Natural killer cell (primary cell): Measurements from ENCODE around the gene HOXB7. TPM values are rescaled to one million over a fixed set of nuclear protein-coding genes. Genes with fewer than 3 reads are reported as not detected.

Experiments used
- ATAC-seq, 3 donors: fragments of 150-1000 bp in 2 of 3; fragments of 200-7000 bp in 1 of 3; cut with Tn5 transposase; 1 replicate in 1 of 3; 2 replicates in 2 of 3; pipeline ENCODE4 v1.10.0; 2021; ENCODE audit warnings: mild to moderate bottlenecking in 2 of 3, moderate library complexity in 2 of 3
- DNase-seq, 2 donors: peaks; one replicate each; pipeline versions ENCODE4 v3.0.0 to v3.0.0-alpha.2; 2013 to 2021; ENCODE audit warnings: mixed read lengths in 1 of 2
- H3K27ac ChIP-seq: one replicate; pipeline ENCODE4 v1.5.1; 2013; ENCODE audit warnings: mild to moderate bottlenecking, low read length
- H3K27me3 ChIP-seq: one replicate; pipeline ENCODE4 v1.6.1; 2013; ENCODE audit warnings: low read length; ENCODE audit not compliant: control insufficient read depth, insufficient read depth
- H3K36me3 ChIP-seq: one replicate; pipeline ENCODE4 v1.6.1; 2013; ENCODE audit warnings: low read length; ENCODE audit not compliant: control insufficient read depth, insufficient read depth
- H3K4me1 ChIP-seq: one replicate; pipeline ENCODE4 v1.6.1; 2013; ENCODE audit warnings: low read length; ENCODE audit not compliant: control insufficient read depth, insufficient read depth
- H3K4me3 ChIP-seq: one replicate; pipeline ENCODE4 v1.5.1; 2013; ENCODE audit warnings: low read length
- H3K9me3 ChIP-seq: one replicate; pipeline ENCODE4 v1.6.1; 2013; ENCODE audit warnings: low read length; ENCODE audit not compliant: control insufficient read depth, insufficient read depth
- H3K27ac Mint-ChIP-seq, 2 donors: one replicate each; pipeline ENCODE4 v1.8.0; 2022; ENCODE audit warnings: mild to moderate bottlenecking in 2 of 2, mixed read lengths in 2 of 2, moderate library complexity in 1 of 2
- H3K27me3 Mint-ChIP-seq, 2 donors: one replicate each; pipeline ENCODE4 v1.8.0; 2022; ENCODE audit warnings: low read depth in 2 of 2, mixed read lengths in 2 of 2
- H3K36me3 Mint-ChIP-seq: one replicate; pipeline ENCODE4 v1.8.0; 2022; ENCODE audit warnings: mixed read lengths
- H3K4me1 Mint-ChIP-seq, 2 donors: one replicate each; pipeline ENCODE4 v1.8.0; 2022; ENCODE audit warnings: mixed read lengths in 2 of 2
- H3K4me3 Mint-ChIP-seq: one replicate; pipeline ENCODE4 v1.8.0; 2022; ENCODE audit warnings: mild to moderate bottlenecking, moderate library complexity, mixed read lengths
- H3K9me3 Mint-ChIP-seq, 2 donors: one replicate each; pipeline ENCODE4 v1.8.0; 2022; ENCODE audit warnings: mixed read lengths in 2 of 2
- WGBS: methylation state at CpG from one replicate; pipeline ENCODE4 v1.1.7; 2013; ENCODE audit warnings: missing lambda C conversion rate; ENCODE audit not compliant: insufficient coverage; 5-methylcytosine and 5-hydroxymethylcytosine counted together
- intact Hi-C: fragments of 100-400 bp; cut with micrococcal nuclease; formaldehyde crosslinking; loops from one replicate; pipeline ENCODE4 v1.14.2; 2022
- total RNA-seq, 4 donors: library from RNA; stranded (reverse); fragments of 120-200 nt in 1 of 4; gene quantifications; one replicate each; pipeline versions ENCODE4 v1.2.3 to v1.2.4, GENCODE V29; 2013 to 2022
- TF ChIP-seq, protein P1 (sequence below): fragments of 200-600 bp; IDR thresholded peaks from one replicate; pipeline ENCODE4 v1.8.0; 2022; ENCODE audit warnings: antibody characterized with exemption

Gene HOXB7
- total RNA-seq, 3 donors from 2014 or later (not counting 1 experiment from before 2014, with no cell fraction given) = 0.45 to 1.4 (median 0.97) TPM

DNA sequence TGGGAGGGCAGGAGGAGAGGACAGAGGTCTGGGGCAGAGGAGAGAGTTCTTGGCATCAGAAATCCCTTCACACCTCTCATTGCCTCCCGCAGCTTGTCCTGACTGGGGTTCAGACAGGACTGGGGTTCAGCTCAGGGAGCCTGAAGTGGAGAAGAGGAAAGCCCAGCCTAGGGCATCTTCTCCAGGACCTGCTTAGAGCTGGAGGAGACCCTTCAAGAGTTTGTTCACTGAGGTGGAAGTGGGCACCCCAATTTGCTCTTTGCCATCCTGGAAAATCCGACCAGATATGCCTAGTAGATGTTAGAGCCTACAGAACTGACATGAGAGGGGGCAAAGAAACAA is 22.8 kb downstream of the HOXB7 start:
- Mint-ChIP-seq H3K27me3 (peaks cover 78 to 81% of the 10 kb centered on the region in 2 donors), H3K4me1 (peaks cover 27 to 39% of the 10 kb centered on the region in 2 donors), H3K36me3 (no peaks in the 10 kb centered on the region), H3K9me3 (no peaks in the 10 kb centered on the region), H3K4me3 (no peak overlapping the region), H3K27ac (no peak overlapping the region)
- Histone ChIP-seq H3K27ac (no peak overlapping the region), H3K9me3 (no peaks in the 10 kb centered on the region), H3K27me3 (peaks cover 48% of the 10 kb centered on the region), H3K4me1 (peaks cover 27% of the 10 kb centered on the region), H3K4me3 (no peak overlapping the region), H3K36me3 (no peaks in the 10 kb centered on the region)
- WGBS = 49% methylated on average over 2 of the region's 2 CpGs
- no peak for ATAC-seq
- intact Hi-C loops = no loop called here
- TF ChIP-seq, protein P1, sequence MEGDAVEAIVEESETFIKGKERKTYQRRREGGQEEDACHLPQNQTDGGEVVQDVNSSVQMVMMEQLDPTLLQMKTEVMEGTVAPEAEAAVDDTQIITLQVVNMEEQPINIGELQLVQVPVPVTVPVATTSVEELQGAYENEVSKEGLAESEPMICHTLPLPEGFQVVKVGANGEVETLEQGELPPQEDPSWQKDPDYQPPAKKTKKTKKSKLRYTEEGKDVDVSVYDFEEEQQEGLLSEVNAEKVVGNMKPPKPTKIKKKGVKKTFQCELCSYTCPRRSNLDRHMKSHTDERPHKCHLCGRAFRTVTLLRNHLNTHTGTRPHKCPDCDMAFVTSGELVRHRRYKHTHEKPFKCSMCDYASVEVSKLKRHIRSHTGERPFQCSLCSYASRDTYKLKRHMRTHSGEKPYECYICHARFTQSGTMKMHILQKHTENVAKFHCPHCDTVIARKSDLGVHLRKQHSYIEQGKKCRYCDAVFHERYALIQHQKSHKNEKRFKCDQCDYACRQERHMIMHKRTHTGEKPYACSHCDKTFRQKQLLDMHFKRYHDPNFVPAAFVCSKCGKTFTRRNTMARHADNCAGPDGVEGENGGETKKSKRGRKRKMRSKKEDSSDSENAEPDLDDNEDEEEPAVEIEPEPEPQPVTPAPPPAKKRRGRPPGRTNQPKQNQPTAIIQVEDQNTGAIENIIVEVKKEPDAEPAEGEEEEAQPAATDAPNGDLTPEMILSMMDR = no peak
- no peak for DNase-seq

DNA sequence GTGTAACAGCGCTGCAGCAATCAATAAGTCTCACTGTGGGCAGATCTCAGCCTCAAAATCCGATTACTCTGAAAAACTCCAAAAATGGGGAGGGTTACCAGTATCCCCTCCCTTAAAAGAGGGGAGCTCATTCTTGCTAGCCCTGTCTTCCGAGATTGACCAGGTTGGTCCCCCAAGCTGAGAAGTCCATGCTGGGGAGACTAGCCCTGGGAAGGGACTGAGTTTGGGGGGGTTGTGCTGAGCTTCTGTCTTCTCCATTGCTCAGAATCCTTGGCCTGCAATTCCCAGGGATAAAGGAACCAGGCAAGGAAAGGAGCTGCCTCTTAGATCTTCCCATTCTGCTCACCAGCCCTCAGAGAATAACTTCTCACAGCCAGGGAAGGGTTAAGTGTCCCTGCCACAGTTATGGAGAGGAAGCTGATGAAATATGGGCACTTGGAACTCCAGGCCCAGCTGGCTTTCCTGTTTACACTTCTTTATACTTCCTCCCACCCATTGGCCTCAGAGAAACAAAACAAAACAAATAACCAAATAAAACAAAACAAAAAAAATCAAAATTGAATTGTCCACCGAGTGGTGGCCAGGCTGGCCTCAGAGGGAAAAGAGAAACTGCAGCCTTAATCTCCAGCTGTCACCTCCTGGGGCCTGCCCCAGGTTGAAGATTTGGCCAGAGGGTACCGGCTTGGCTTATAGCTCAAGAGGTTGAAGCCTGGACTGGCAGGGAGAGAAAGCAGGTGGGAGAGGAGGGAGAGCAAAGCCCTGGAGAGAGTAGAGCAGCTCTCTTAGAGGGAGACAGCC is 23.3 kb downstream of the HOXB7 start:
- Mint-ChIP-seq H3K36me3 (no peaks in the 10 kb centered on the region), H3K27ac (no peak overlapping the region), H3K9me3 (no peaks in the 10 kb centered on the region), H3K4me1 (peaks cover 27 to 39% of the 10 kb centered on the region in 2 donors), H3K27me3 (peaks cover 78 to 81% of the 10 kb centered on the region in 2 donors), H3K4me3 (peak overlapping the region; percentile 49)
- Histone ChIP-seq H3K4me3 (no peak overlapping the region), H3K27ac (no peak overlapping the region), H3K27me3 (peaks cover 45% of the 10 kb centered on the region), H3K4me1 (peaks cover 25% of the 10 kb centered on the region), H3K9me3 (no peaks in the 10 kb centered on the region), H3K36me3 (no peaks in the 10 kb centered on the region)
- intact Hi-C loops = no loop called here
- ATAC-seq (no peak), DNase-seq (peak in 1 of 2 donors; percentile 8)
- TF ChIP-seq, protein P1 = no peak
- WGBS = 64% methylated on average over 4 of the region's 5 CpGs

DNA sequence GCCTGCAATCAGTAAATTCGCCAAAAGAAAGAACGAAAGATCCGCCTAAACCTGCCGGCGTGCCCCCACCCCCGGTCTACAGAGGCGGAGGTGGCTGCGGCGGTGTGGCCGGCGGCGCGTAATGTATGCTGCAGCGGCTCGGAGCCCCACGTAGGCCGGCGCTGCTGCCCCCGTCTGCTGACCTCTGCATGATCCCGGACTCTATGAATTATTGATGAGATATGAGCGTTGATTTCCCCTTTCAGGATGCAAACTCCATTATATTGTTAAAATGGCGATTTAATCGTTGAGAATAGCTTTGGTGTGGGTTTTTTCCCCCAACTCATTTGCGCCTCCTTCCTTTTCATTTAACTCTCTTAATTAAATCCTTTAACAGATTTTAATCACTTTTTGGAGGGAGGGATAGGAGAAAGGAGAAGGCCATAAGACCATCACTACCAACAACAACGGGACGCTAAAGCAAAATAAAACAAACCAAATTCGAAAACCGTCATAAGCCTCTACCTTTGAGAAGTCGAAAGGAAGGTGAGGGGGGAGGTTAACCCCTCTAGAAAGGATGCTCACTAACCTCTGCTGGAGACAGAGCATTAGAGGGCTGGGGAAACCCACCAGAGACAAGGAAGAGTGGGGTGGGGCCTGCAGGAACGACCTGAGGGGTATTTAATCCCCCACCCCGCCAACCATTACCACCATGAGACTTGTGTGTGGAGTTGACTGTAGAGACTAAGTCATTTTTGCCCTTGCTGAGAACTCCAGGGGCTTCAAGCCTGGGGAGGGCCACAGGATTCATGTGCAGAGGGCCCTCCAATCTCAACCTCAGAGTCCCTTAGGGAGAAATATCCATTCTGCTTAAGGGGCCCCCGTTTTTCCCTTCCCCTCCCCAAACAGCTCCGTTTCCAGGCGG is 24.2 kb downstream of the HOXB7 start:
- Mint-ChIP-seq H3K27me3 (peaks cover 71 to 80% of the 10 kb centered on the region in 2 donors), H3K36me3 (no peaks in the 10 kb centered on the region), H3K4me3 (peak overlapping the region; percentile 97), H3K4me1 (peaks cover 29 to 44% of the 10 kb centered on the region in 2 donors), H3K27ac (peak overlapping the region; percentile 83 to 92), H3K9me3 (no peaks in the 10 kb centered on the region)
- Histone ChIP-seq H3K36me3 (no peaks in the 10 kb centered on the region), H3K27ac (no peak overlapping the region), H3K9me3 (no peaks in the 10 kb centered on the region), H3K27me3 (peaks cover 47% of the 10 kb centered on the region), H3K4me3 (peak overlapping the region; percentile 52), H3K4me1 (peaks cover 27% of the 10 kb centered on the region)
- DNase-seq (peak; percentile 56 to 60), ATAC-seq (peak in 2 of 3 donors; percentile 47)
- TF ChIP-seq, protein P1 = no peak
- intact Hi-C loops = no loop called here
- WGBS = 2% methylated on average over 21 of the region's 34 CpGs
